T-helper 2 cell (primary cell): ENCODE results near the gene CSTF1.
"Not testable (repeated sequence)": the region's sequence is repeated elsewhere in the genome, so short reads cannot be mapped to it uniquely, and the experiment has no call there.

Source experiments
- DNase-seq, 5 experiments: peaks; one replicate each; pipeline versions ENCODE4 v3.0.0 to v3.0.0-alpha.2; 2012 to 2022

Gene CSTF1

DNA sequence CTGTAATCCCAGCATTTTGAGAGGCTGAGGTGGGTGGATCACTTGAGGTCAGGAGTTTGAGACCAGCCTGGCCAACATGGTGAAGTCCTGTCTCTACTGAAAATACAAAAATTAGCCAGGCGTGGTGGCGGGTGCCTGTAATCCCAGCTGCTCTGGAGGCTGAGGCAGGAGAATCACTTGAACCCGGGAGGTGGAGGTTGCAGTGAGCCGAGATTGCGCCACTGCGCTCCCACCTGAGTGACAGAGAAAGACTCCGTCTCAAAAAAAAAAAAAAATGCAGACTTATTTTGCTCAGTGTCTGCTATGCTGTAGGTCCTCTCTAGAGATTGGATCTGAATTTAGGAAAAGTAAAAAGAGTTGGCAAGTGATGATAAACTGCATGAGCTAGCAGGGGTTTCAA, 18.8 kb downstream of the CSTF1 start:
- DNase-seq, result not testable (repeated sequence)

DNA sequence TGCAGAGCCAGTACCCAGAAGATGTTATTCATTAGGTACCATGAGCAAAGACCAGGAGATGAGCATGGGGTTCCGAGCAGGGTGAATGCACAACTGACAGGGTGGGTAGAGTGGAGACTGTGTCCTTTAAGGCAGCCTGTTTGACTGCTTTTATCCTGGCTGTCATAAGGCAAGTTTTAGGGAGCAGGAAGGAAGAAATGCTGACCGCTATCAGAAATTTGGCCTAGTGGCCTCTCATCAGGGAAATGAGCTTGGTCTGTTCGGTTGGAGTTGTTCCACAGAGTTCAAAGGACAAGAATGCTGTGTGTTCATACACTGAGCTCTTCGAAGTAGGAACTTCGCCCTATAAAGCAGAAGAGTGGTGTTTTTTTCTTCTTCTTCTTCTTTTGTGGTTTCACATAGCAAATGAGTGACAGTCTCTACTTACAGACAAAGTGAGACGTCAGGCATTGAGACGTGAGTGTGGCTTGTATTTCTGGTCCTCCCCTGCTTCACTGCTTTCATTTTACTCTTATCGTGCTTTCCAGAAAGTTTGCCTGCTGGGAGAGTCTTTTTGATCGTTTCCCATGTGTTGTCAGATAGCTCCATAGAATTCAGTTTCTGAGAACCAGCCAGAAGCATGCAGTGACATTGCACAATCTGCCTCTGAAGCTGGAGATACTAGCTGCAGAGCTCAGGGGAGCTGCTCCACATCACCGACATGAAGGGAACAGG, 19.5 kb downstream of the CSTF1 start, which contains the start of gene CASS4:
TSS of gene CASS4 (plus strand) at position 502 of the 714 bp plus-strand sequence. CDS start at position 701, 199 bp downstream.
- DNase-seq, result peak in 3 of 5 experiments; percentile 14 to 82 (median 60)

DNA sequence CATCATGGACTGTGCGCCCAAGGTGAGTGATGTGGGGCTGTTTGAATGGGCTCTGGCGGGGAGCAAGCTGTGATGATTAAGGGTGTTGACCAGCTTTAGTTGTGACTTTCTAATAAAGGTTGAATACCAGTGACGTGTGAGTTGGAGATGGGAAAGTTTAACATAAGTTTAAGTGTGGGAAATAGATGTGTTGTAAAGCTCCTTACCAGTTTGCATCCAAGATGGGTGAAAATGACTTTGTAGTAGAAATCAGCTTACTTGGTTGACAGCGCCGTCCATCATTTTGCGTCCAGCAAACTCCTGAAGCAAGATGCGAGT, 20.0 kb downstream of the CSTF1 start:
- peak in 1 of 5 experiments; percentile 26 for DNase-seq

DNA sequence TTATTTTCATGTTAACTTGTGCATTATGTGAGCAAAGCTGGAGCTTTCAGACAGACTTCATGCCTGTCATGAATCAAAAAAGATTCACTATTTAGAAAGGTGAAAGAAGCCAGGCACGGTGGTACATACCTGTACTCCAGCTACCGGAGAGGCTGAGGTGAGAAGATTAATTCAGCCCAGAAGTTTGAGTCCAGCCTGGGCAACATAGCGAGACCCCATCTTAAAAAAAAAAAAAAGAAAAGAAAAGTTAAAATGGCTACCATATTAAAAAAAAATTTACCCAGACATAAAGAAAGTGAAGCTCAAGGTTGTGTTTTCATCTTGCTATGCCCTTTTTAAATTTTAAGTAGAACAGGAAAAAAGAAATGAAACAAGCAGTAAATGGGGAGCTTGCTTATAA, 20.5 kb downstream of the CSTF1 start:
- DNase-seq, result no peak

DNA sequence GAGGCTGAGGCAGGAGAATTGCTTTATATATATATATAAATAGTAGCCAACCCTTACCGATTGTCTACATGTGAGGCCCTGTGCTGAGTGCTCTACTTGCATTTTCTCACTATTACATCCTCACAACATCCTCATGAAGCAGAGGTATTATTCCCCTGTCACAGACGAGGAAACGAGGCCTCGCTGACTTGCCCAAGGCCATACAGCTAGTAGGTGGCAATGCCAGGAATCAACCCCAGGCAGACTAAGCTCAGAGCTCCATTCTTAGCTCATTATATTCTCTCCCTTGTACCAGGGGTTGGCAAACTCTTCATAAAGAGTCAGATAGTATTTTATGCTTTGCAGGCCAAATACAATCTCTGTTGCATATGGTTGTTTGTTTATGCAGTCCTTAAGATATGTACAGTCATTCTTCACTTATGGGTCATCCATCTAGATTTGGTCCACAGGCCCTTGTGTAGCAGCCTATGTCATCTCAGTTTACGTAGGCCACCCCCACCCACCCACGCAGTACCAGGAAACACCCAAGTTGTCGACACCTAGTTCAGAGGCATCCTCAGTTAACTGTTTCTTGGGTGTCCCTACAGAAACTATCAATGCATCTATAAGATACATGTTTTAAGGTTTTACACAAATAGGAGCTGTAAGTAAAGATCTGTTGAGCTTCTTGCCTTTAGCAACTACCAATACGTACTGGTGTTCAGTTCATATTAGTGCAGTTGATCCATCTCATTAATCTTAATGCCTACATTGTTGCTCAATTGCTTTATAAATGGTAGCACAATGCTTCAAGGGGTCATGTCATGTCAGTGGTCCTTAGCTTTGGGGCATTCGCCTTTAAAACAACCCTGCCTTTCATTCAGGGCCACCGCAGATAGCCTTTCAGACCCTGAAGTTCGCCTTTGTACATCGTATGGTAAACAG, 22.7 kb downstream of the CSTF1 start:
- peak in 3 of 5 experiments; percentile 25 to 67 (median 54) for DNase-seq

DNA sequence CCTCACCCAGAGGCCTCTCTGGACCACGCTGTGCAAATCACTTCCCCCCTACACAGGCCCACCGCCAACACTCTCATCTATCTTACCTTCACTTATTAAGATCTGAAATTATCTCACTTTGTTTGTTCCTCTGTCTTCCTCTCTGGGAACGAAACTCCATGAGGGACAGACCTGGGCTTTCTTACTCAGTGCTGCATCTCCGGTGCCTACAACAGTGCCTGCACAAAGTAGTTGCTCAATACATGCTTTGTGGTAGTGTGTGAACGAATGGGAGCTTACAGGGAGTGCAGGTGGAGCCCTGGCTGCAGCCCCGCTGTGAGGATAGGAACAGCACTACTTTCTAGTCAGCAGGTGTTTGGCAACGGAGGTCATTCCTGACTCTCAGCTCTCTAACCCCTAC, 25.0 kb downstream of the CSTF1 start:
- DNase-seq, result no peak

DNA sequence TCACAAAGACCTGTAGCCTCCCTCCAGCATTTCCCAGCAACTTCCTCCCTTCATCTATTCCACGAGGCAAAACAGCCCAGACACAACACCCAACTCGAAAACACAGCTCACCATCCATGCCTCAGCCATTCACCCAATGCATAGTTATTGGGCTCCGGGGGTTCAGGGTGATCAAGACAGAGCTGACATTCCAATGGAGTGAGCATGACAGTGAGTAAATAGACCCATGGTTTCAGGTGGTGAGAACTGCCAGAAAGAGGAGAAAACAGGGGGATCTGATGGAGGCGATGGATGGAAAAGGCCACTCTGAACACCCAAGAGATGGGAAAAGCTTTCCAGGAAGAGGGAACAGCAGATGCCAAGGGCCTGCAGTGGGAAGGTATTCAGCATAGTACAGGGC, 25.5 kb downstream of the CSTF1 start:
- DNase-seq, result no peak

DNA sequence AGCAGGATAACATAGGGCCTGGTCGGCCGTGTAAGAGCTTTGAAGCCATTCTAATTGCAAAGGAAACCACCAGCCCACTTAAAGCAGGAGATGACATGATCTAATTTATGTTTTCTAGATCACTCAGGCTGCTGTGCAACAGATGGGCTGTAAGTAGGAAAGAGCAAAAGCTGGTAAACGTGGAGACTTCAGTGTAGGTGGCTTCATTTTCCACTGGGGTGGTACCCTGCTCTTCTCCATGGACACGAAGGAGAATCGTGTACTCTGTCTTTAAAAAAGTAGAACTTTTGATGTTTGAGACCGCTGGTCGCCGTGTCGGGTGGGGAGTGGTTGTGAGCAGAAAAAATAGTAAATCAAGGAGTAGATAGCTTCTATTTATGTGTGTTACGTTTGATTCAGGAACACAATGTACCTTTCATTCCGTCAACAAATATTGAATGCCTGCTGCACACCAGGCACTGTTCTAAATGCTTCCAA, 26.0 kb downstream of the CSTF1 start:
- DNase-seq, result peak in 2 of 5 experiments; percentile 27 to 70

DNA sequence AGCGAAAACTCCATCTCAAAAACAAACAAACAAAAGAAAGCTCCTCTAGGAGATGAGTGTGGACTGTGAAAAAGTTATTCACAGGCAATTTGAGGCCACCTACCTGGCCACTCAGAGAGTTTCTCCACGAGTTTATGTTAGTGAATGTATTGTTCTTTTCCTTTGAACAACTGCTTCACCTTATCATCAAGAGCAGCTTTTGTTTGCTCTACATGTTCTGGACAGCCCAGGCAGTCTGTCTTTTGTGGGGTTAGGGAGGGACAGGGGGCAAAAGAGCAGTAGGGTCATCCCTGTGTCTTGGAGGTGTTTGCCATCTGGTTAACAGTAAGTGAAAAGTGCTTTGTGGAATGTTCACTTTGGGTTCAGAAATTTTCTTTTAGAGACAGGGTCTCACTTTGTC, 27.6 kb downstream of the CSTF1 start:
- no peak for DNase-seq

DNA sequence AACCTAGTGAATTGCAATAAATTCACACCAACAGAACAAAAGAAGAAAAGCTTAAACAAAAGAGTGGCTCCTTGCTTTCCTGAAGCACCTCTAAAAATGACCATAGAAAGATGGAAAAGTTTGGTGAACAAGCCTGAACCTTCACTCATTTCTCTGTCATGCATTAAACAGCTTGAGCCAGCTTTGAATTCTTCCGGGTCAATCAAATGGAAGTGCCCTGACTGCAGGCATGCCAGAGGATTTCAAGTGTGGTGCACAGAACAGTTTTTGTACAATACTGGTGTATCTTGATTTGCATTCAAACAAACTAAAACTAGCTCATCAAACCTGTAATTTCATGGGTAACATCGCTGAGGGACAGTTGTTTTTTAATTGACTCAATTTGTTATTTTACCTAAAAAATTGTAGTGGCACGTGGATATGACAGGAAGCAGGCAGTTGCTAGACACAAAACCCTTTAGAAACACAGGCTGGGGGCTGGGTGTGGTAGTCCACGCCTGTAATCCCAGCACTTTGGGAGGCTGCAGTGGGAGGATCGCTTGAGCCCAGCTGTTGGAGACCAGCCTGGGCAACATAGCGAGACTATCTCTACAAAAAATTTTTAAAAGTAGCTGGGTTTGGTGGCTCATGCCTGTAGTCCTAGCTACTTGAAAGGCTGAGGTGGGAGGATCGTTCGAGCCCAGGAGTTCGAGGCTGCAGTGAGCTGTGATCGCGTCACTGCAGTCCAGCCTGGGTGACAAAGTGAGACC, 28.7 kb downstream of the CSTF1 start:
- DNase-seq, result no peak

DNA sequence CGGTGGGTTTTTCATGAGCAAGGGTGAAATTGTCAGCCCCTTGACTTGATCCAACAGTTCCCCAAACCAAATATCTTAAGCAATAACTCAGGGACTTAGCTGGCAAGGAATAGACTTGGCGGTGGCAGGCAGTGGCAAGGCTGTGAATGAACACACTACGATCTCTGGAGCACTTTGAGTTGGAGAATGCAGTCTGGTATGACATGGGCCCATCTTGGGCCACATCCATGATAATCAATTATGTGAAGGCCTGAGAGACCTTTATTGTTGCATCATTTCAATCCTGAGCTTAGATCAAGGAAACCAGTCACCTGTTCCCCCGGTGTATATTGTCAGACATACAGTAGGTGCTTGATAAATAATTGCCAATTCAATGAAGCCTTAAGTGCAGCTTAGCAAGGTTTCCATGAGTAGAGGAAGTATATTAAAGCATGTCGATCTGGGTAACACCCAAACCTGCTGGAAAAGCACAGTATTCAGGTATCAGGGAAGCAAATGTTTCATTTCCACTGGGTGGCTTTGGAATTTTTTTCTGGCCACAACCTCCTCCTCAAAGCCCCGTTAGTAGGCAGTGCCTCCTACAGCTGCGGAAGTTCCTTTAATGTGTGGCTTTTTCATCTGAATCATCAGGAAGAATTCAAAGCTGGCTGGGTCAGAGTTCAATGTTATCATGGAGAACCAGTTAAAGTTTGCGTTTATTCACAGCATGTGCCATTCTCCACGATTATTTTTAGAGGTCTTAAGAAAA, 29.8 kb downstream of the CSTF1 start:
- DNase-seq, result no peak

DNA sequence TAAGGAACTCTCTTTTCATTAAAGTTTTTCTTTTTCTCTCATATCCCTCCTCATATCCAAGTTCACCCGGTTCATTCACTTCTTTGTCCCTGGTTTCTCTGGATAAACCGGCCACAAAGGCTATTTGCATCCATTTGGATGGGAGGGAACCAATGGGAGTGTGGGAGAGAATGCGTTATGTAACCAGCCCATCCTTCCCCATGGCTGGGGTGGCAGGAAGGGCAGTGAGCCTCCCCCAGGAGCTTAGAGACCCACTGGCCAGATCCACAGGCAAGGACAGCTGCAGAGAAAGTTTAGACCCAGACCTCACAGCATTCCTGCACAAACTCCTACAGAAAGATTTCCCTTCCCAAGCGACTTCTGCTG, 30.4 kb downstream of the CSTF1 start:
- DNase-seq, result no peak

DNA sequence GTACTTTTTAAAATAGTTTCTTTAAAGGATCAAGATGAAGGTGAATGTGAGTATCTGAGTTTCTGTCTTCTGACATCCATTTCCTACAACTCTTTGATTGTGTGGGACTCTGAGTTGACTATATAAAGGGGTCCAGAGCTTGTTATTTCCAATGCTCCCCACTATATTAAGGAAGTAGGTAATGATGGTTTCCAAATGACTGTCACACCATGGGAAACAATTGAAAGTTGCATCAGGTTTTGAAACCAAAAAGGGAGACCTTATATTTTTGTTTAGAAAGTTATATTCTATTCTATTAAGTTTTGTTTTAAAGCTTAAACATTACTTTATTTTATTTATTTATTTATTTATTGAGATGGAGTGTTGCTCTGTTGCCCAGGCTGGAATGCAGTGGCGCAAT, 30.8 kb downstream of the CSTF1 start:
- no peak for DNase-seq

DNA sequence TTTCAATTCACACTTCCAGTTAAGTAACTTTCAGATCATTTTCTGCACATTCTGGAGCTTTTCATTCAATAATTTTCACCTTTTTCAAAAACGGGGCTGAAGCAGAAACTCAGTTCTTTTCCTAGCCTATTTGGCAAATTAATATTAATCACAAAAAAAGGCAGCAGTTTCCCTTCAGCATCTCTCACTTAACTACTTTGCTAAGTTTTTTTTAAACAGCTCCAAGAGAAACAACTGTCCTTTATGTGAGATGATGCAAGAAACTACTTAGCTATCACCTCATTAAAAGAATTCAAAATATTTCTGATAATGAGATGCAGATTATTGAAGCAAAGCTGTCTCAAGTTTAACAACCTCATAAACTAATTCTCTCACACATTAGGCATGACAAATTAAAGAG, 31.4 kb downstream of the CSTF1 start:
- no peak for DNase-seq

DNA sequence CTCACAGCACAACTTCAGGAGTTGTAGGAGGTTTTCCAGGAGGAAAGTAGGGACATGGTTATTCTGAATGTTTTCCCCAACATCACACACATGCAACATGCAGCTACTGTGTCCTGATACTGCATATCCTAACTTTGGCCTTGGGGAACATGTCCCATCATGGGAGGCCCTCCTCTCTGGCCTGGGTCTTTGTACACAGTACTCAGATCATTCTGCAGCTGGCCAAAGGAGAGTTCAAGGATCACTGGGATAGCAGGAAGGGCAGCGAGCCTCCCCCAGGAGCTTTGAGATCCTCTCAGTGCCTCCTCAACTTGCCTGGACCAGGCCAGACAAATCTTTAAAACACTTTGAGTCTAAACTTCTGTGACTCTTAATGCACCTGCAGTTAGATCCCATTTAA, 32.5 kb downstream of the CSTF1 start:
- DNase-seq, result no peak

DNA sequence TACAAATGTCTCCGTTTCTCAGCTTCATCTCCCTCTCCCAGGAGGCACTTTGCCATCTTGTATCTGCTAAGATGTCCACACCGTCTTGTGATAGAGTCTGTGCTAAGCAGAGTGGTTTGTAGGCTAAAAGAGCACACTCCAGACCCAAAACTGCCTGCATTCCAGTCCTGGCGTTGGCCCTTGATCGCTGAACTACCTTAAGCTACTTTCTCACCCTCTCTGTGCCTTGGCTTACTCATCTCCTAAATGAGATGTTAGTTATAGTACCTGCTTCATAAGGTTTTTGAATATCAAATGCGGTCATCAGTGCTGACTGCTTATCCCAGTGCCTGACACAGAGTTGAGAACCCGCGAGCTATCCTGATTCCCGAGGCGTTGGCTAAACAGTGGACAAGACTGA, 33.6 kb downstream of the CSTF1 start:
- no peak for DNase-seq

DNA sequence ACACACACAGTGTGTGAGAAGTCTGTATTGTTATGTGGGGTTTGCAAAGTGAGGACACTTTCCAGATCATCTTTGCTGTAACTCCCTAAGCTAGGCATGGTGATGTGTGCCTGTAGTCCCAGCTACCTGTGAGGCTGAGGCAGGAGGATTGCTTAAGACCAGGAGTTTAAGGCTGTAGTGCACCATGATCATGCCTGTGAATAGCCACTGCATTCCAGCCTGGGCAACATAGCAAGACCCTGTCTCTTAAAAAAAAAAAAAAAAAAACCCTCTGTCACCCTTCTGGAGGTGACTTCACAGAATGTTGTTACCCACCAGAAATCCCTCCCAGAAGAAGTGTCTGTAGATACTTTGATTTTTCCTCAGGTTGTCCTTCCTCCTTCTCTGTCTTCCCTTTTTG, 34.5 kb downstream of the CSTF1 start:
- no peak for DNase-seq

DNA sequence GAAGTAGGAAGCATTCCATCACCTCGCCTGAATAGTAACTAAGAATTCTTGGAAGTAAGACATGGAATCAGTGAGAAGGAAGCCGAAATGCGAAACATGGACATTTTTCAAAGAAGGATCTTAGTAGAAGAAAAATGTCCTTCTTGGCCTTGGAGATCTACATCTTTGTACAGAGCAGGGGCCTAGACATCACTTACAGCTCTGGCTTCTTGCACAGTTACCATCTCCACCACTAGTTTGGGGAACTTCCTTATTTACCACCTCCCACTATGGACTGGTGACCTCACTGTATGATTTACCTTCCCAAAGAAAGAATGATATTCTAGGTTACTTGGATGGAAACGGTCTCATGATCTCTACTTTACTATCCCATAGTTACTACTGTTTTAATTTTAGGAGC, 35.4 kb downstream of the CSTF1 start:
- DNase-seq, result no peak

DNA sequence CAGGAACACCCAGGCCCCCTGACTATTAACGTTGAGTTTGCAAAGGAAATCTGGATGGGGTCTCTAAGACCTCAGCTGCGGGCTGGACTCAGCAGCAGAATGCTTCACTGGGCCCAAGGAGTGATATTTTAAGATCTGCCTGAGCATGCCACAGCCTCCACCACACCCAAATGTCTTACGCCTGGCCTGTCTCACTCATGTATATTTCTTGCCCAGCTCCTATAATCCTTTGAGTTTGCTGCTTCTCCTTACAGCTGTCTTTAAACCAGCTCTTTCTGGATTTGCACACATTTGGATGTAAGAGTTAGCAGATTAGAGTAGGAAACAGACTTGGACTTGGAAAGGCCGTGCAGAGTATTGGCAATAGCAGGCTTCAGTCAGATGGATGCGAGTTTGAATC, 36.0 kb downstream of the CSTF1 start:
- DNase-seq, result no peak

DNA sequence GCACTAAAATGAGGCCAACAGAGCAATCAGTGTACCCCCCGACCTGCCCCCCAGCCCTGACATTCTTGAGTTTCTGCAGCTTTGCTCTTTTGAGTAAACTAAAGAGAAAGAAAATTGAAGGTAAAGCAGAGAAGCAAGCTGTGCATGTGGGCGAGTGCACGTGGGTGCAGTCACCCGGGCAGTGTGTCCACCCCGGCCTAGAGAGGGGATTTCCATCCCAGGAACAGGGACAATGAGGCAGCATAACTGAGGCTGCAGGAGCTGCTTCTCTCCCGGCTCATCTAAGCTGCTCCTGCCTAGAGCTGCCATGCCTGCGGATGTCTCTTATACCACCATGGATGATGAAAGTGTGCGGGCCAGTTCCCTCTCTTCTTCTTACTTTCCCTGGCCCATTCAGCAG, 36.4 kb downstream of the CSTF1 start:
- no peak for DNase-seq

DNA sequence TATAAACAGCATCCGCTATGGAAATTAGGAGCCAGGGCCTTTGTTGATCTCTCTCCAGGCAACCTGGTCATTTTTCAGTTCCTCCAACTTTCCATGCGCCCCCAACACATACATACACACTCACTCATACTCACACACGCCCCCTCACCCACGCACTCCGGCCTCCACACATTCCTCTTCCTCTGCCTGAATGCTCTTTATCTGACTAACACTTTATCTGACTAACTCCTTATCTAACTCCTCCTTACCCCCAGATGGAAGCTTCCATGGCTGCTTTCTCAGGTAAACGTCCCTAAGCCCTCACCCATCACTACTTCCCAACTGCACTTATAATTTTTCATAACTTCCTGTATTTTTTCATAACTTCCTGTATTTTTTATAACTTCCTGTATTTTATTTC, 37.1 kb downstream of the CSTF1 start:
- peak in 1 of 5 experiments; percentile 40 for DNase-seq

DNA sequence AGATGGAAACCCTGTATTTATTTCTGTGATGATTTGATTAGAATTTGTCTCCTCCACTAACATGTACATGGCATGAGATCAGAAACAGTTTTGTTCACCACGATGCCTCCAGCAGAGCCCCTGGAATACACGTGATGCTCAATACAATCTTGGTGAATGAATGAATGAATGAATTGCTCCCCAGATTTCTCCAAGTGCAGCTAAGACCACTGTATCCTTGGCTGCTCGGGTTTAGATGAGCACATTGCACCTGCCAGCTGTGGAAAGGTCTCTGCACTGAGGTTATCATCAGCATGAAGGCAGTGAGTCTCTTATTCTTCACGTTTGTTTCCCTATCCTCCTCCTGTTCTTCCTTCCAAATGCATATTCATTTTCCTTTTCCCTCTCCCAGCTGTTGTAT, 37.5 kb downstream of the CSTF1 start:
- no peak for DNase-seq

DNA sequence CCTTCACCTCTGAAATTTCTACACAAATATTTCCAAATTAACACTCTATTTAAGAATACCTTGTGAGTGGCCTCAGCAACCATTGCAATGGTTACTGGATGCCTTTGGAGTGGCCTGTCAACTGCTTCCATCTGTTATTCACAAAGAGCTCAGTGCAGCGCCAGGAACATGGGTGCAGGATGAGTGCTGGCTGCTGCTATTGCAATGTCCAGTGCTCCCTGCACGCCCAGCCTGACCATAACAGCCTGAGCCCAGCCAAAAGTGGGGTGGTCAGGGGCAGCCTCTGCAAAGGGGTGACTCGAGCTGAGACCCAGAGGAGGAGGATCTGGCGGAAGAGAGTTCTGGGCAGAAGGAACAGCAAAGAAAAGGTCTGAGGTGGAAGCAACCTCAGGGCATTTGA, 38.0 kb downstream of the CSTF1 start:
- no peak for DNase-seq
